Gastrocnemius medialis (tissue), 4 donors: Measurements from ENCODE around the gene NFYA. TPM values are rescaled to one million over a fixed set of nuclear protein-coding genes. Genes with fewer than 3 reads are reported as not detected.
"Not testable (repeated sequence)": the region's sequence is repeated elsewhere in the genome, so short reads cannot be mapped to it uniquely, and the experiment has no call there.

Experiments used
- ATAC-seq, 2 donors: fragments of 150-250 bp; one replicate each; pipeline ENCODE4 v1.9.1; 2016
- DNase-seq, 2 donors: peaks; one replicate each; pipeline ENCODE4 v3.0.0-alpha.2; 2019
- H3K27ac ChIP-seq, 4 donors: fragments of 200-600 bp; sonication (generic); 1 replicate in 1 of 4; 2 replicates in 3 of 4; pipeline ENCODE4 v1.5.1; 2016 to 2018; ENCODE audit warnings: mild to moderate bottlenecking in 2 of 4, moderate library complexity in 1 of 4
- H3K27me3 ChIP-seq, 3 donors: fragments of 200-600 bp; sonication (generic) in 2 of 3; 1 replicate in 1 of 3; 2 replicates in 2 of 3; pipeline versions ENCODE4 v1.5.1 to v1.6.0; 2016 to 2019; ENCODE audit warnings: mild to moderate bottlenecking in 1 of 3, moderate library complexity in 1 of 3
- H3K36me3 ChIP-seq, 2 donors: fragments of 200-600 bp; sonication (generic) in 1 of 2; one replicate each; pipeline ENCODE4 v1.5.1; 2017 to 2018
- H3K4me1 ChIP-seq, 2 donors: fragments of 200-600 bp; sonication (generic) in 1 of 2; one replicate each; pipeline ENCODE4 v1.5.1; 2016 to 2017; ENCODE audit warnings: mild to moderate bottlenecking in 2 of 2
- H3K4me3 ChIP-seq, 4 donors: fragments of 200-600 bp; sonication (generic) in 3 of 4; 1 replicate in 1 of 4; 2 replicates in 3 of 4; pipeline ENCODE4 v1.5.1; 2016 to 2019; ENCODE audit warnings: mild to moderate bottlenecking in 2 of 4
- H3K9me3 ChIP-seq, 3 donors: fragments of 200-600 bp; sonication (generic) in 2 of 3; 1 replicate in 1 of 3; 2 replicates in 2 of 3; pipeline ENCODE4 v1.5.1; 2016 to 2019
- POLR2A ChIP-seq, 2 donors: fragments of 450-650 bp; IDR thresholded peaks; one replicate each; pipeline ENCODE4 v1.6.1; 2017; ENCODE audit warnings: antibody characterized with exemption in 2 of 2, mild to moderate bottlenecking in 2 of 2, moderate library complexity in 2 of 2
- in situ Hi-C, 4 donors: fragments of 200-750 bp; cut with MboI; loops; one replicate each; pipeline versions ENCODE4 v1.15.0 to v1.8.0; 2017; ENCODE audit warnings: low sequenced_read_pairs in 4 of 4
- intact Hi-C: fragments of 100-400 bp; cut with DNase I; formaldehyde crosslinking; loops from one replicate; pipeline ENCODE4 v1.15.1; 2023; ENCODE audit warnings: low total_unique reads
- total RNA-seq, 4 donors: library from RNA; depleted of rRNA; stranded (reverse); fragments of >200 nt; gene quantifications; one replicate each; pipeline versions ENCODE4 v1.1.0 to v1.2.3, GENCODE V29; 2016
- TF ChIP-seq, protein P1 (sequence below), 5 experiments: fragments of 450-650 bp in 3 of 5; fragments of 200-600 bp in 2 of 5; sonication (generic) in 2 of 5; IDR thresholded peaks in 4 of 5; conservative IDR thresholded peaks in 1 of 5; 1 replicate in 4 of 5; 2 replicates in 1 of 5; pipeline ENCODE4 v1.5.1; 2016 to 2019; ENCODE audit warnings: antibody characterized with exemption in 5 of 5, mild to moderate bottlenecking in 3 of 5, moderate library complexity in 3 of 5

Gene NFYA
- total RNA-seq, 4 donors from 2014 or later, result 7.2 to 11.6 (median 9.7) TPM

DNA sequence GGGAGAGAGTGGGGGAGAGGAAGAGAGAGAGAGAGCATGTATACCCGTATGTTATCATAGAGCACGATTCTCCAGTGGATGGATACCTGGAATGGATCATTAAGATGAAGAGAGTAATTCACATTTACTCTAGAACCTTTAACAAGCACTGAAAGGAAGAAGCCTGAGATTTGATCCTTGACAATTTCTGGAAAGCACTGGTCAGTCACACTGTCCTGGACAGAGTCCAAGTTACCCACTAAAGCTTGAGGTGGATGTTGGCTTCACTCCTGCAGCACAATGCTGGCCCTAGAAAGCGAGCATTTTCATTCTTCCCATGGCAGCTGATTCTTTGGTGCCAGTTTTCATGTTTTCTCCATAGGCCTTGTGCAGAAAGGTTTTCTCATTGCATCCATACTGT is 25.6 kb downstream of the NFYA start:
- in situ Hi-C loops, result no loop called here
- Histone ChIP-seq H3K27me3 (no peaks in the 10 kb centered on the region), H3K4me3 (no peak overlapping the region), H3K4me1 (peaks cover 11 to 20% of the 10 kb centered on the region in 2 donors), H3K36me3 (peaks cover 0 to 76% of the 10 kb centered on the region in 2 donors), H3K27ac (peak overlapping the region in 2 of 4 donors; percentile 14 to 51), H3K9me3 (no peaks in the 10 kb centered on the region)
- DNase-seq (no peak), ATAC-seq (peak in 1 of 2 donors; percentile 42)
- intact Hi-C loops, result no loop called here
- TF ChIP-seq, protein P1, sequence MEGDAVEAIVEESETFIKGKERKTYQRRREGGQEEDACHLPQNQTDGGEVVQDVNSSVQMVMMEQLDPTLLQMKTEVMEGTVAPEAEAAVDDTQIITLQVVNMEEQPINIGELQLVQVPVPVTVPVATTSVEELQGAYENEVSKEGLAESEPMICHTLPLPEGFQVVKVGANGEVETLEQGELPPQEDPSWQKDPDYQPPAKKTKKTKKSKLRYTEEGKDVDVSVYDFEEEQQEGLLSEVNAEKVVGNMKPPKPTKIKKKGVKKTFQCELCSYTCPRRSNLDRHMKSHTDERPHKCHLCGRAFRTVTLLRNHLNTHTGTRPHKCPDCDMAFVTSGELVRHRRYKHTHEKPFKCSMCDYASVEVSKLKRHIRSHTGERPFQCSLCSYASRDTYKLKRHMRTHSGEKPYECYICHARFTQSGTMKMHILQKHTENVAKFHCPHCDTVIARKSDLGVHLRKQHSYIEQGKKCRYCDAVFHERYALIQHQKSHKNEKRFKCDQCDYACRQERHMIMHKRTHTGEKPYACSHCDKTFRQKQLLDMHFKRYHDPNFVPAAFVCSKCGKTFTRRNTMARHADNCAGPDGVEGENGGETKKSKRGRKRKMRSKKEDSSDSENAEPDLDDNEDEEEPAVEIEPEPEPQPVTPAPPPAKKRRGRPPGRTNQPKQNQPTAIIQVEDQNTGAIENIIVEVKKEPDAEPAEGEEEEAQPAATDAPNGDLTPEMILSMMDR (IDR thresholded peaks at IDR 0.05 in 4 of 5, conservative IDR thresholded peaks at IDR 0.05 in 1 of 5), result no peak
- no peak for TF ChIP-seq POLR2A (IDR thresholded peaks at IDR 0.05)

DNA sequence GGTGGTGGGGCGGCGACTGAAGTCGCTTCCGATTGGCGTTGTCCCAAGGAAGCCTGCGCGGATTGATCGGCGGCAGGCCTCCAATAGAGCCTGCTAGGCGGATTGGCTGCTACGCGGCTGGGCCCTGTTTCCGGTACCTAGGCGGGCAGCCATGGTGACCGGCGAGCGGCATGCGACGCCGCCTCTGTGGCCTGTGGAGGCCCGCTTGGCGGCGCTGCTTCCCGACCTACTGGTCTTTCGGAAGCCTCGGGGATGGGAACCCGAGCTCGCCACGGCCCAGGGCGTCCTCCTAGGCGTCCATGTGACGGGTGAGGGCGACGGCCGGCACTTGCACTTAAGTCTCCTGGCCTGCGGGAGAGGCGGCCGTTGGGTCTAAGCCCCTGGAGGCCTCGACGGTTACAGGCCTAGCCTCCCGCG is 28.1 kb downstream of the NFYA start:
- Histone ChIP-seq H3K27ac (no peak overlapping the region), H3K27me3 (no peaks in the 10 kb centered on the region), H3K36me3 (peaks cover 0 to 51% of the 10 kb centered on the region in 2 donors), H3K4me1 (peaks cover 11 to 20% of the 10 kb centered on the region in 2 donors), H3K9me3 (no peaks in the 10 kb centered on the region), H3K4me3 (no peak overlapping the region)
- TF ChIP-seq, protein P1 (IDR thresholded peaks at IDR 0.05 in 4 of 5, conservative IDR thresholded peaks at IDR 0.05 in 1 of 5), result no peak
- TF ChIP-seq POLR2A (IDR thresholded peaks at IDR 0.05), result no peak
- intact Hi-C loops, result no loop called here
- ATAC-seq (no peak), DNase-seq (no peak)
- in situ Hi-C loops, result no loop called here

DNA sequence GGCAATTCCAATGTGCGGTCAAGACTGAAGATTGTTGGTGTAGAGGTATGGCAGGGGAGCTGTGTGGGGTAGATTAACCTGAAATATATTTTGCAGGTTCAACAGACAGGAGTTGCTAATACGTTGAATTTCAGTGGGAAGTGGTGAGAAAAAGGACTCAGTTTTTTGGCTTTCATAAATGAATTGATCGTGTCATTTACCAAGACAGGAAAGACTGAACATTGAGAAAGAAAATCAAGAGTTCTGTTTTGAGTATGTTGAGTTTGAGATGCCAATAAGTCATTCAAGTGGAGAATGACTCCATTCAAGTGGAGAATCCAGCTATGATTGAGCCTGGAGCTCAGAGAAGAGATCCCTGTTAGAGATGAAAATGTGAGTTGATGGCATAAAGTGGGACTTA is 31.1 kb downstream of the NFYA start:
- Histone ChIP-seq H3K27ac (no peak overlapping the region), H3K36me3 (peaks cover 0 to 22% of the 10 kb centered on the region in 2 donors), H3K4me1 (peaks cover under 1 to 6% of the 10 kb centered on the region in 2 donors), H3K27me3 (no peaks in the 10 kb centered on the region), H3K4me3 (no peak overlapping the region), H3K9me3 (no peaks in the 10 kb centered on the region)
- TF ChIP-seq POLR2A (IDR thresholded peaks at IDR 0.05), result no peak
- TF ChIP-seq, protein P1 (IDR thresholded peaks at IDR 0.05 in 4 of 5, conservative IDR thresholded peaks at IDR 0.05 in 1 of 5), result no peak
- intact Hi-C loops, result no loop called here
- no peak for DNase-seq
- no peak for ATAC-seq
- in situ Hi-C loops, result no loop called here

DNA sequence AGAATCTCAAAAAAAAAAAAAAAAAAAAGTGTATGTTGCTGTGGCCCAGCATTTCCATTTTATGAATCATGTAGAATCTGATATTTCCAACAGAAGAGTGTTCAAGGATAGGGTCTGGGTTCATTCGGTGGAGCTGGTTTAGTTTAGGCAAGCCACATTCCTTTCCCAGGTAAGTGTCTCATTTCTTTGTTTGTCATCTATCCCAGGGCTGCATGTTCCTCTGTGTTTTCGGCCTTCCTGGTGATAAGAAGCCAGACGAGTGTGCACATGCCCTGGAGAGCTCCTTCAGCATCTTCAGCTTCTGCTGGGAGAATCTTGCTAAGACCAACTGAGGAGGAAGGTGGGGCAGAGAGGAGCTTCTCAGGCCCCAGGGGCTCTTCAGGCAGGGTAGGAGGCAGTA is 38.2 kb downstream of the NFYA start:
- no peak overlapping the region for H3K4me3 ChIP-seq
- ATAC-seq (no peak), DNase-seq (no peak)
- no peaks in the 10 kb centered on the region for H3K27me3 ChIP-seq
- H3K4me1 ChIP-seq, result no peaks in the 10 kb centered on the region
- no peak overlapping the region for H3K27ac ChIP-seq
- TF ChIP-seq, protein P1 (IDR thresholded peaks at IDR 0.05 in 4 of 5, conservative IDR thresholded peaks at IDR 0.05 in 1 of 5), result no peak
- TF ChIP-seq POLR2A (IDR thresholded peaks at IDR 0.05), result no peak
- H3K36me3 ChIP-seq, result no peaks in the 10 kb centered on the region
- in situ Hi-C loops, result no loop called here
- intact Hi-C loops, result no loop called here
- H3K9me3 ChIP-seq, result no peaks in the 10 kb centered on the region

DNA sequence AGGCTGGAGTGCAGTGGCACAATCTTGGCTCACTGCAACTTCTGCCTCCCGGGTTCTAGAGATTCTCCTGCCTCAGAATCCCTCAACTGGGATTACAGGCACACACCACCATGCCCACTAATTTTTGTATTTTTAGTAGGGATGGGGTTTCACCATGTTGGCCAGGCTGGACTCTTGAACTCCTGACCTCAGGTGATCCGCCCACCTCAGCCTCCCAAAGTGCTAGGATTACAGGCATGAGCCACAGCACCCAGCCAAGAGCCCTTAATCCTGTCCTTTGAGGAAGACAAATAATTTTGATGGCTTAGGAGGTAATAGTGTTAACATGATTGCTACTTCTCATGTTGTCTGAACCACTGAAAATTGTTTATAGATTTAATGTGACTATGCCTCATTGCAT is 42.3 kb downstream of the NFYA start:
- H3K4me3 ChIP-seq, ATAC-seq, H3K36me3 ChIP-seq, H3K27ac ChIP-seq, H3K4me1 ChIP-seq, H3K9me3 ChIP-seq, intact Hi-C loops, DNase-seq, H3K27me3 ChIP-seq, in situ Hi-C loops: not testable (repeated sequence)
